HG02943 (cell line): ENCODE results near the gene CAPRIN1.

Experiments
- ATAC-seq: cut with Tn5 transposase; IDR thresholded peaks from one replicate; pipeline ENCODE4 v1.9.1; 2021; ENCODE audit warnings: mild to moderate bottlenecking, low read depth, moderate library complexity; ENCODE audit not compliant: unreplicated experiment

CAPRIN1 gene

GRCh38 chr11:34051349-34052035 is at the start of gene CAPRIN1:
TSS of gene CAPRIN1 (plus strand) at chr11:34051731. CDS start at chr11:34052421, 690 bp downstream.
- peak; percentile 54 for ATAC-seq

GRCh38 chr11:34002420-34002819 is 49.1 kb upstream of the CAPRIN1 start:
- no peak for ATAC-seq

- ATAC-seq: no peak
Observed at GRCh38 chr11:34004236-34004635, 47.3 kb upstream of the CAPRIN1 start.

GRCh38 chr11:34006876-34007275 is 44.7 kb upstream of the CAPRIN1 start:
- ATAC-seq: no peak

- ATAC-seq: no peak
Observed at GRCh38 chr11:34012734-34013133, 38.8 kb upstream of the CAPRIN1 start.

- ATAC-seq: no peak
Observed at GRCh38 chr11:34013898-34014571, 37.5 kb upstream of the CAPRIN1 start.

- ATAC-seq: no peak
Observed at GRCh38 chr11:34021977-34022735, 29.4 kb upstream of the CAPRIN1 start.

GRCh38 chr11:34026432-34026831 is 25.1 kb upstream of the CAPRIN1 start:
- no peak for ATAC-seq

GRCh38 chr11:34027516-34028408 is 23.8 kb upstream of the CAPRIN1 start:
- no peak for ATAC-seq

GRCh38 chr11:34028425-34028824 is 23.1 kb upstream of the CAPRIN1 start:
- no peak for ATAC-seq

GRCh38 chr11:34029176-34029575 is 22.4 kb upstream of the CAPRIN1 start:
- ATAC-seq: no peak

GRCh38 chr11:34030382-34030781 is 21.1 kb upstream of the CAPRIN1 start:
- ATAC-seq: no peak

GRCh38 chr11:34033399-34033798 is 18.1 kb upstream of the CAPRIN1 start:
- ATAC-seq: no peak

GRCh38 chr11:34034053-34034452 is 17.5 kb upstream of the CAPRIN1 start:
- ATAC-seq: no peak

GRCh38 chr11:34036456-34036855 is 15.1 kb upstream of the CAPRIN1 start:
- ATAC-seq: no peak

- no peak for ATAC-seq
Observed at GRCh38 chr11:34037016-34037415, 14.5 kb upstream of the CAPRIN1 start.

GRCh38 chr11:34040571-34040970 is 11.0 kb upstream of the CAPRIN1 start:
- ATAC-seq: no peak

GRCh38 chr11:34044664-34045485 is 6.7 kb upstream of the CAPRIN1 start:
- ATAC-seq: no peak

GRCh38 chr11:34049028-34049427 is 2.5 kb upstream of the CAPRIN1 start:
- ATAC-seq: no peak
